ENCODE data around the gene ZNF142. TPM values are rescaled to one million over a fixed set of nuclear protein-coding genes. Genes with fewer than 3 reads are reported as not detected.

Gene ZNF142
- total and polyA plus RNA-seq, 2 of the 8 experiments (the other 6 are each of a cell fraction or from before 2014, with no cell fraction given) = 9.4 to 32.5 TPM

GRCh38 chr2:218703341-218703740, 43.9 kb upstream of the ZNF142 start:
- H3K9ac ChIP-seq (replicated peaks in 1 of 4; ENCODE audit: extremely low read depth in 1 of 4, low read depth in 3 of 4, low read length in 3 of 4) = no peak overlapping the region
- H3K79me2 ChIP-seq (ENCODE audit: control insufficient read depth in 1 of 2, insufficient read depth in 2 of 2, low read length in 2 of 2) = no peaks in the 10 kb centered on the region
- H3K9me3 ChIP-seq (ENCODE audit: insufficient read depth in 2 of 2, low read depth in 1 of 2, low read length in 1 of 2) = no peaks in the 10 kb centered on the region
- no peak overlapping the region for H2BK12ac ChIP-seq (ENCODE audit: low read depth, low read length)
- no peak overlapping the region for H2BK5ac ChIP-seq (ENCODE audit: low read depth, low read length)
- FAIRE-seq (no peak), DNase-seq (ENCODE audit: low read depth in 1 of 2, low spot score in 2 of 2) (no peak)
- H3K14ac ChIP-seq (ENCODE audit: insufficient read length) = no peak overlapping the region
- H3K79me1 ChIP-seq (ENCODE audit: low read depth, low read length) = no peaks in the 10 kb centered on the region
- no peak overlapping the region for H2BK20ac ChIP-seq (ENCODE audit: low read length)
- H4K5ac ChIP-seq (ENCODE audit: insufficient read length, low read depth, low read length) = no peak overlapping the region
- no peak overlapping the region for H2BK120ac ChIP-seq (replicated peaks; ENCODE audit: low read depth, low read length)
- no peak overlapping the region for H3K4ac ChIP-seq (replicated peaks; ENCODE audit: insufficient read length, low read depth, low read length)
- no peak overlapping the region for H3K18ac ChIP-seq (ENCODE audit: extremely low read depth, low read length)
- H3K23ac ChIP-seq (ENCODE audit: insufficient read length) = no peak overlapping the region
- H2AK5ac ChIP-seq (ENCODE audit: low read depth, low read length) = no peak overlapping the region
- H4K8ac ChIP-seq (ENCODE audit: extremely low read depth, insufficient read depth, low read length) = no peak overlapping the region
- H3K4me3 ChIP-seq (ENCODE audit: extremely low read depth in 1 of 4, insufficient read depth in 2 of 4, low read depth in 3 of 4, low read length in 4 of 4) = no peak overlapping the region
- ChIA-PET CTCF (ENCODE audit: partially characterized antibody) (interaction anchor here (0.6 to 2.6 kb wide), 4 partner anchors 16 to 194 kb away, joined by 3 to 12 read pairs (median 6); no protein-coding TSS in a partner anchor), POLR2A (ENCODE audit: partially characterized antibody) (interaction anchor here (1.0 kb wide), 1 partner anchor 19 kb away, joined by 4 read pairs; no protein-coding TSS in a partner anchor)
- no peak overlapping the region for H2BK15ac ChIP-seq (ENCODE audit: low read length)
- TF ChIP-seq TAF1 (IDR thresholded peaks at IDR 0.05; ENCODE audit: low read depth, low read length) = no peak
- WGBS, 2 experiments (ENCODE audit: extremely low coverage in 1 of 2, insufficient coverage in 1 of 2, insufficient read length in 1 of 2, insufficient replicate concordance in 2 of 2, low coverage in 1 of 2, low lambda C conversion rate in 2 of 2, missing lambda C conversion rate in 1 of 2) = 86% methylated on average over 4 of the region's 4 CpGs; no CpG with 5 or more reads in 1 of the 2 experiments
- no peak overlapping the region for H4K91ac ChIP-seq (replicated peaks; ENCODE audit: insufficient read length, low read length)
- H2AFZ ChIP-seq (ENCODE audit: low read length) = no peak overlapping the region
- no peak overlapping the region for H3K56ac ChIP-seq (replicated peaks; ENCODE audit: insufficient read length, low read depth, low read length)
- H3K4me1 ChIP-seq (replicated peaks in 1 of 4; ENCODE audit: control insufficient read depth in 3 of 4, insufficient read depth in 4 of 4, low read length in 3 of 4) = no peaks in the 10 kb centered on the region
- H3K27ac ChIP-seq (ENCODE audit: low read depth, low read length) = no peak overlapping the region
- H3K27me3 ChIP-seq (replicated peaks in 1 of 4; ENCODE audit: control insufficient read depth in 3 of 4, extremely low read depth in 1 of 4, insufficient read depth in 3 of 4, low read length in 3 of 4) = no peaks in the 10 kb centered on the region
- H3K4me2 ChIP-seq (ENCODE audit: insufficient read depth in 1 of 2, low read depth in 2 of 2, low read length in 2 of 2) = no peak overlapping the region
- no peaks in the 10 kb centered on the region for H3K23me2 ChIP-seq (ENCODE audit: low read depth, low read length)
- peaks cover 0 to 3% (median under 1%) of the 10 kb centered on the region in 4 experiments; a peak in 3 of 8 replicates for H3K36me3 ChIP-seq (ENCODE audit: control insufficient read depth in 2 of 4, insufficient read depth in 4 of 4, low read length in 3 of 4)
- H4K20me1 ChIP-seq (replicated peaks in 1 of 2; ENCODE audit: control insufficient read depth in 1 of 2, insufficient read depth in 2 of 2, low read length in 2 of 2) = peaks cover 0 to 2% of the 10 kb centered on the region in 2 experiments

Data from H1 (cell line).